CD4-positive, alpha-beta T cell treated with Interleukin-15 for 1 hour (primary cell): ENCODE measurements around the gene TOX3.

ENCODE experiments used
- DNase-seq: peaks from one replicate; pipeline ENCODE4 v3.0.0-alpha.2; 2020

TOX3 gene

DNA sequence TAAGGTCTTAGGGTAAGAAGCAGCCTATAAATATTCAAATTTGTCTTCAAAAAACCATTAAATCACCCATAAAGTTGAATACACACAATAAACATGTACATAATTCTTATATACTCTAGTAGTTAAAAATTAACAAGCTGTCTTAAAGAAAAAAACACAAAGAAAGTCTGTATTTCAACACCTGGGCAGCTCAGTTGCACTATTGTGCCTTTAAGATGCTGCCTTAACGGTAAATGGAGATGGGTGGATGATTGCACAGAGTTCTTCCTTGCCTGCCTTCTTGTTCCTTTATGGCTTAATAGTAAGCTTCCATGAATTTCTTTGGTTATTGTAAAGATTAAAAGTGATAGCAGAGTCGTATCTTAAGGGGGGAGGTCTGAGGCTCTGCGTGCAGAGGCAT, 105.1 kb downstream of the TOX3 start:
- no peak for DNase-seq

DNA sequence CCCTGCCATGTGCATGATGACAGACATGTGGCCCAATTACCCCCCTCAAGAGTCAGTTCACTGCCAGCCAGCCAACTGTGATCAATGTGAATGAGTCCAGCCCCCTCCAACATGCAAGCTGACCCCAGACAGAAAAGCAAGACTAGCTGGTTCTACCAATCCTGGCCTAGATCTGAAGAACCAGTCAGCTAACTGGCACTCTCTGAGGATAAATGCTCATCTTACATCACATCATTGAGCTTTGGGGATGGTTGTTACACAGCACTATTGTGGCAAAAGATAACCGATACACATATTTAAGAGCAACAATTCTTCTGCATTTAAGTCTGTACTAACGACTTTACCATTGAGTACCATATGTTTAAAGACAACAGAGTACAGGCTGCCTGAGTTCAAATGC, 106.7 kb downstream of the TOX3 start:
- no peak for DNase-seq

DNA sequence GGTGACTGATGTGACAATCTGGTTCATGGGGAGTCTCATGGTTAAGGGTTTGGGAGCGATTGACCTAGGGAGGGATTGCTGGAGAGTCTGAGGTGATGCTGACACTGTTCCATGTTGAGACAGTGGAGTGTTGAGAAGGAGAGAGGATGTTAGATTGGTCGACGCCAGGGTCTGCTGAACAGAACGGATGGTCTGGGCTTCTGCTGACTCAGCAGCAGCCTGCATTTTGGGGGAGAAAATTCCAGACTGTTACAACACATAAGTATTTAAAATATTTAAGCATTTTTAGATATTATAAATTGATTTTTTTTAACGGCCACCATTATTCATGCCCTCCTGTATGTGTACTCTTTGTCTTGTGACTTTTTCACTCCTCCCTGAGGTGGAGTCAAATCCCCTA, 107.2 kb downstream of the TOX3 start:
- no peak for DNase-seq

DNA sequence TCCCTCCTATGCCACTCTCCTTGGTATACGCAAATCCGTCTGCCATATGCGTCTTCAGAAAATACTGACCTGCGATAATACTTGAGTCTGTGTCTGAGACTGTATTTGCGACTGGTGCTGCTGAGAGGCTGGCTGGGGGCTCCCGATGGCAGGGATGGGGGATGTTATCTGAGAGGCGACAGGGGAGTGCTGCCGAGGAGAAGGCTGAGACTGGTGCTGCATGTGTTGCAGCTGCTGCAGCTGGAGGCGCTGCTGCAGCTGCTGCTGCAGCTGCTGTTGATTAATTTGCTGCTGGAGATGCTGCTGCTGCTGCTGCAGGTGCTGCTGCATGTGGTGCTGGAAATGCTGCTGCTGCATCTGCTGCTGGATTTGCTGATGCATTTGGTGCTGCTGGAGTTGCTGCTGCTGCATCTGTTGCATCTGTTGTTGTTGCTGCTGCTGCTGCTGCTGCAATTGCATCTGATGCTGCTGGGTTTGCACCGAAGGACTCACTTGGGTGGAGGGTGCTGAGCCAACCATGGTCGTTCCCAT, 107.7 kb downstream of the TOX3 start:
- DNase-seq, result no peak

DNA sequence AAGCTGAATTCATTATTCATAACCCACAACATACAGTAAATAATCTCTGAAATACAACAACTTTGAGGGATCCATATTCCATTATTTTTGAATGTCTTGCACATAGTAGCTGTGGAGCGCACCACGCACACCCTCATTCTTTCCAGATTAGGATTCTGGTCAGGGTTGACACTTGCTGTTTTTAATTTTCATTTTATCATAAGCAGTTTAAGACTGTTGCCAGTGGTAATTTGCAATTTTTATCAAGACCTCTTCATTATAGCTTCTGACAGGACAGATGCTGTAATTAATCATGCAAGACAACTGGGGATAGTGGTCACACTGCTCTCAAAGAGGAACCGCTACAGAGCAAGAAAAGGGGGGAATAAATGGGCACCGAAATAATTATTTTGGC, 109.7 kb downstream of the TOX3 start:
- DNase-seq, result no peak

DNA sequence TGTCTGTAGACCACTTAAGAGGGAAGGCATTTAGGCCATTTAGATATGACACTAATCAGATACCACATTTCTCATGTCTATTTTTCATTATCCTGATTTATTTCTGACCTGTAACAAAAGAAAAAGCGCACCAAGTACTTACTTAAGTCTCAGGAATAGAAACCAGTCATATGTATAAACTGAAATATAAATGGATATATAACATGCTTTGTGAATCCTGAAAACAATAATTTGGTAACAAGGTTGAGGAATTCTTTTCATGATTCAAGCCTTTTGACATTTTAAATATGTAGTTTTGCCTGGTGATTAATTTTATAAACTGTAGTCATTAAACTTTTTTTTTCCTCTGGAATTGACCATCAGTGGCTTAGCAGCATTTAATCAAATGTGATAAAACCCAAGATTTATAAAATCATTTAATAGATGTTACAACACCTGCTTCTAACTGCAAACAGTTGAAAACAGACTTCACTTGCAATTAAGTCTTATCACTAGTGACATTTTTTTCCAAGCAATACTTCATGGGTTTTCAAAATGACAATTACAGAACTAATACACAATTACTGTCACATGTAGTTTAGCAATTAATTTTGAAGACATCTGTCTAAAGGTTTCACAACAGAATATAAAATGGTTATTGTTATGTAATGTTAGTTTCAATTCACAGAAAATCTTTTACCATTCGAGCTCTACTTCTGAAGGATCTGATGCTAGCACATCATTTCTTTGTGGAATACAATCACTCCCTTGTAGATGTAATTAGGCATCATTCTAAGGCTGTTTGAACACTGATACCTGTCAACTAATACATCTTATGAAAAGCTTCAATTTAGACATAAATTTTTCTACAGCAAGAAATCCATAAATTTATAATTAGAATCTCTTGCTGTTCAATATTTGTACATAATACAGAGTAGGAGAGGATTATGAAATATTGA, 110.3 kb downstream of the TOX3 start:
- no peak for DNase-seq

DNA sequence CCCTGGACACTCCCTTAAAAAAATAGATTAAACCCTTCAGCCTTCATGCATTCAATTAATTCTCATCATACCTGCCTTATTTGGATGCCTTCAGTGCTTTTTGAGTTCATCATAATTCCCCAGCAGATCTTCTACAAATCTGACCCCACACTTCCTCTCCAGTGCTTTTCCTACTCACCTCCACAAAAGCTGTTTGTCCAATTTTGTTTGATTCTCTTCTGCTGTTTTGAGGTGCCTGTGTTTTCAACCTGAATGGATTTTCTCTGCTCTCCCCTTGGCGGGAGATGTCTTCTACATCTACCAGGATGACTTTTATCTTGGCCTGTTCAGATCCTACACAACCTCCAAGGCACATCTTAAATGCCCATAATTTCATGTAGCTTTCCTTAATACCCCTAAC, 112.7 kb downstream of the TOX3 start:
- DNase-seq, result no peak

DNA sequence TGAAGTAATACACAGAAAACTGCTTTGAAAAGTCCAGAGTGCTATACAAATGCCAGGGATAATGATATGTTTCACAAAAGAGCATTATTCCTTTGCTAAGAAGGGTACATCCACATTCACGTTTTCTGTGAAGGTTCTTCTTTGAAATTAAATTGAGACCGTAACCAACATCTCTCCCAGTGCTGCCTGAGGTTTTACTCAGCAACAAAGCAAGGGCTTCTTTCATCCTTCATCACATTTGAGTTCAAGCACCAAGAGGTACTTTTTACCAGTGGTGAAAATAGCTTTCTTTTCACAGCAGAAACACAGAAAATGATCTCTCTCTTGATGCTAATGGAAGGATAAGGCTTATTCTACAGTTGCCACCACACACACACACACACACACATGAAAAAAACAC, 113.3 kb downstream of the TOX3 start:
- DNase-seq, result no peak

DNA sequence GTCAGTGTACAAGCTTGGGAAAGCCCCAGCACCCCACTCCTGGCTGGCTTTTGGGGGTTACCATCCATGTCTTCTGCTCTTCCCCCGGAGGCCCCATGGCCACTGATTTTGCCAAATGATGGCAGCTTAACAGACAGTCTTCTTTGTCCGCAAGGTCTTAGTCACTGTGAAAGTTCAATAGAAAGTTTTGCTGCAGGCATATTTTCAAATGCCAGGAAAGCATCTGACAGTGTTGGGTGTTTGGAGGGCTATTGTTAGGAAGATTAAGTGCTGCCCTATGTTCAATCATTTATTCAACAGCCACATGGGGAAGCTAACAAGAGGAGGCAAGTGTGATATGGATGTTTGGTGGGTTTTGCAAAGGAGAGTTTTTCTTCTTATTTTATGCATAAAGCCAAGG, 122.4 kb downstream of the TOX3 start:
- no peak for DNase-seq

DNA sequence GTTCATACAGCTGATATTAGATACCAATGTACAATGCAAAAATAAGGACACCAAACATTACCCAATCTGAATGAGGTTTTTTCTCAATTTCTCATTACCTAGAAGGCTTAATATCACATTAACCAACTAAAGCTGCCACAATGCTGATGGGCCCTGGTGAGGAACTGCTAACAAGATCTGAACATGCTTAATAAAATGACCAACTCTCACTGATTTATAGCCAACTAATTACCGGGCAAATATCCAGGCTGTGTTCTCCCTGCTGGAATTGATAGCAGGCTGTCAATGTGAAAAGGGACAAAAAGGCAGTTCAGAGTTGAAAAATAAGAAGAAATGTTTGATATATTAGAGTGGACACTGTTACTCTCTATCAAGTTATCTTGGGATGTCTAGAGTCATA, 124.6 kb downstream of the TOX3 start:
- no peak for DNase-seq

DNA sequence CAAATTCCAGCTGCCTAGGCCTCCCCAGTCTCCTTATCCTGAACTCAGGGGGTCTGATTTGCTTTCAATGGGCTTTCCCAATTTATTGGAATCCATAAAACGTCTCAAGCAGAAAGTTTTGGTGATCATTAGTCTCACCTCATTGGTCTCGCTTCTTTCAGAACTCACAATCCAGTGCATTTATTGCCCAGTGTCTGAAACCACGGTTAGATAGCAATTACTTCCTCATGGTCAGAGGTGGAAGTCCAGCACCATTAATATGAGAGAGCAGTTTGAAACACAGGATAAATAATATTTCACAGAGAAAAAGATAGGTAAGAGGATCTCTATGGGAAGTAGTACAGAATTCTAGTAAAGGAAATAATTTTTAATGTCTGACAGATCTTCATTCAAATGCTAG, 128.7 kb downstream of the TOX3 start:
- DNase-seq, result no peak

DNA sequence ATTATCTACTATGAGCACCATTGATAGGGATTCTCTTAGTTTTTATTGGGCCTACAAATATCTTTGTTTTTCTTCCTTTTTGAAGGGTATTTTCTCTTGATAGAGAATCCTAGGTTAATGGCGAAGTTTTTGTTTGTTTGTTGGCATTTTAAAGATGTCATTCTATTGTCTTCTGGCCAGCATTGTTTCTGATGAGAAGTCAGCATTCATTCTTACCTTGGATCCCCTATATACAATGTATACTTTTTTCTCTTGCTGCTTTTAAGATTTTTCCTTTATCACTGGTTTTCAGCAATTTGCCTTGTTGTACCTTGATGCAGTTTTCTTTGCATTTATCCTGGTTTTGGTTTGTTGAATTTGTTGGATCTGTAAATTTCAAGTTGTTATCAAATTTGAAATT, 130.1 kb downstream of the TOX3 start:
- DNase-seq, result no peak

DNA sequence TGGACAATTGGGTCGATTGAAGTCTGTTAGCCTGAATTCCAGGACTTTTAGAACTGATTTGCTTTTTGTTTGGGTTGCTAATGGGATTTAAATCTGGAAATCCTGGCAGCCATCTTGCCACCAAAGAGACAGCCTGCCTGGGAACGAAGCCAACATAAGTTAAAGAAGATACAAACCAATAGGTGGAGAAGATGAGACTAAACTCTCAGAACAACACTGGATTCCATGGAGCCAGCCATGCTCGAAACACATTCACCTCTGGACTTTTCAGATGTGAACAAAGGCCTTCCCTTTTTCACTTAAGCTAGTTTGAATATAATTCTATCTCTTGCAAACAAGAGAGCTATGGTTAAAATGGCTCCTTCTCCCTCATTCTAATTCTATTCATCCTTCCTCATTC, 135.9 kb downstream of the TOX3 start:
- no peak for DNase-seq

DNA sequence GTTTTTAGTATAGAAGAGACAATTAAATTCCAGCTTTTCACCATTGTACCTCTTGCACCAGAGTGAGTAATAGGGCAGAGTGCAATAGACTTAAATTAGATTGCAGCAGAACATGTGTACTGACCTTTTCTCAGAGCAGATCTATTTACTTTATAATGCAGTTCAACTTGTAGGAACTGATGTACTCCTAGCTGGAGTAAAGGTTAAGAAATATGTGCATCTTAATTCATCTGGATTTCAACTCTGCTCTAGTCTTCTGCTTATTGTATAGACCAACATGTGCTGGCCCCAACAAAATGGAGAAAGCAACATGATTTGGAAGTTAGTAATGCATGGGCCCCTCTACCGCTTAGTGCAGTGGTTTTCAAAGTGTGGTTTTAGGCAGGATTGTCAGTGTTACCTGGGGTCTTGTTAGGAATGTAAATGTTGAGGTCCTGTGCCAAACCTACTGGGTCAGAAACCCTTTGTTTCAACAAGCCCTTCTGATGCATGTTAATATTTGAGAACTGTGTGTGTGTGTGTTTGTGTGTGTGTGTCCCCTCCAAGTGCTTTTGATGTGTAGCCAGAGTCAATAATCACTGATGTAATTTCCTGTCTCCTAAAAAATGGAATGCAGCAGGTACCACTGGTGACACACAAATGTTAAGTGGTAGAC, 138.6 kb downstream of the TOX3 start:
- DNase-seq, result no peak

DNA sequence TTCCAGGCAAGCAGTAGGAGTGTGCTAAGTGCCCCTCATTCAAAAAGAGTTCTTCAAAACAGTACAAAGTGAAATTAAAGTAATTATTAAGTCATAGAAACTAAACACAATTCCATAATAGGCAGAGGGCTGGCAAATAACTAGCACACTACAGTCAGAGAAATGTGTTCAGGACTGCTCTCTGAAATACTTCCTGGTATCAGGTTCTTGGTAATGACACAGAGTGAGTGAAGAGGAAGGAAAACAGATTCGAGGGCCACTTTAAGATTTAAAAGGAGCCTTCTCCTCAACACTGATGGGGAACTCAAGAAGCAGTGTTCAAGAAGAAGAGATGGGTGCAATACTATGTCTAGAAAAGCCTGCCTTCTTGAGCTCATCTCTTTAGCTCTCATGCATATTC, 139.2 kb downstream of the TOX3 start:
- no peak for DNase-seq

DNA sequence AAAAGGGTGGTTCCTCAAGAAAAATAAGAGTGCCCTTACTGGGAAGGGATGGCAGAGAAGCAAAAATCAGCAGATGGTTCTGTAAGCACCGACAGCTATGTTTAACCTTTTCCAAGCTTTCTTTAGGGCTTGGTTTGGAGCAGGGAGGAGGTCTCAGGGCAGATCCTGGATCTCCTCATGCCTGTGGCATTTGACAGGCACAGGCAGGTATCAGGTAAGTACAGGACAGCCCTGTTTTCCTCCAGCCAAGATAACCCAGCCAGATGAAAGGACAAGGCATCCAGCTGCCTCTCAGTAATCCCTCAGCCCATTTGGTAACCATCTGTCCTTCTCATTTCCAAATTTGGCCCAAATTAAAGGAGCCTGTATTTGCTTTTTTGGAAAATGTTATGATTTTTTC, 141.5 kb downstream of the TOX3 start:
- DNase-seq, result no peak

DNA sequence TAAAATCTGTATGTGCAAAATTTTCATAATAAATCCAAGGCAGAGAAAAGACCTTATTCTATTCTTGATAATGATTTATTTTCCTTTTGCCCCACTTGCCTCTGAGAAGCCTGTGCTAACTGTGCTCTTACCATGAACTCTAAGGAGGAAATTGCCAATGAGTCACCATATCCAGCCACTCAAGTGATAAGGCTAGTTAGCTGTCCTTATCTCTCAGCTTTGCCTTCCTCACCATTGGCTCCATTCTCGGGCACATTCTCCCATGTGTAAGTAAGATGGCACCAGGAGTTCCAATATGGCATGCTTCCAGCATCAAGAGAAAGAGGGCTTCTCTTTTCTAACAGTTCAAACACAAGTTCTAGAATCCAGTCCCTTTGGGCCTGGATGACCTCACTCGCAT, 142.4 kb downstream of the TOX3 start:
- no peak for DNase-seq

DNA sequence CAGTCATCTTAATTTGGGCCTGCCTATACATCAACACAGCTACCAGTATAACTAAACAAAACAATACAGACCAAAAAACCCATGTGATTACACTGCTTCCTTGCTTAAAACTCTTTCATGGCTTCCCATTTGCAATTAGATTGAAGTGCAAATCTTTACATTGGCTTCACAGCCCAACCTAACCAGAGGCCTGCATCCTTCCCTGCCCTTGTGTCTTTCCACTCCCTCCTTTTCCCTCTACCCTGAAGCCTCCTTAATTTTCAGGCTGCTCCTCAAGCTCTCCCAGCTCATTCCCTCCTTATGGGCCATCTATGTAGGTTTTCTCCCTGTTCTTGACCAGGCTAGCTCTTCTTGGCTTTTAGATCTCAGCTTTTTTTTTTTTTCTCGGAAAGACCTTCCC, 147.8 kb downstream of the TOX3 start:
- DNase-seq, result no peak

DNA sequence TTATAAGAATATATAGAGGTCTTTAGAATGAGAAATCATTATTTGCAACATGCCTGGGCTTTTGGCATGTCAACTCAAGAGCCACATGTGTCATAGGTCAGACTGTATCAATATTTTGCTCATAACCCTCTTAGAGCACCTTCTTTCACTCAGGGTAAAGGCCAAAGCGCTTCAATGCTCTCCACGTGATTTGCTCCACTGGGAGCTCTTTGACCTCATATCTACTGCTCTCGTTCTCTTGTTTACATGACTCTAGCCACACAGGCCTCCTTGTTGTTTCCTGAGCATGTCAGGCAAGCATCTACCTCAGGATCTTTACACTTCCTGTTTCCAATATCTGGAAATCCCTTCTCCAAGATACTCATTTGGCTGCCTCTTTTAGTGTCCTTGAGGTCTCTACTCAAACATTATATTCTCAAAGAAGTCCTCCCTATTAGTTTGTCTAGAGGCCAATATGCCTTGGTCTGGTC, 148.4 kb downstream of the TOX3 start:
- DNase-seq, result no peak

DNA sequence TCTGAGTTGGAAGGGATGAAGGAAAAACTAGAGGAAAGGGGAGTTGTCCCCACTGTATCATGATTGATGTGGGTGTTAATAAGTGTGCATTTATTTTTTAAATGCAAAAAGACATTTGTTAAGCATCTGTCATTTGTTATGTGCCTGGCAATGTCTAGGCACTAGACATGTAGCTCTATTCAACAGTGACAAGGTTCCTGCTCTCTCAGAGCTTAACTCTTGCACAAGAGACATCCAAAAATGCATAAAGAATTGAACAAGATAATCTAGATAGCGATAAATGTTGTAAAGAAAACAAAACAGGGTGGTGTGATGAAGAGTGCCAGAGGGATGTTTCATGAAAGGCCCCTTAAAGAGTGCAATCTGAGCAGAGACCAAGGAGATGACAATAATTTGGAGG, 148.9 kb downstream of the TOX3 start:
- no peak for DNase-seq

DNA sequence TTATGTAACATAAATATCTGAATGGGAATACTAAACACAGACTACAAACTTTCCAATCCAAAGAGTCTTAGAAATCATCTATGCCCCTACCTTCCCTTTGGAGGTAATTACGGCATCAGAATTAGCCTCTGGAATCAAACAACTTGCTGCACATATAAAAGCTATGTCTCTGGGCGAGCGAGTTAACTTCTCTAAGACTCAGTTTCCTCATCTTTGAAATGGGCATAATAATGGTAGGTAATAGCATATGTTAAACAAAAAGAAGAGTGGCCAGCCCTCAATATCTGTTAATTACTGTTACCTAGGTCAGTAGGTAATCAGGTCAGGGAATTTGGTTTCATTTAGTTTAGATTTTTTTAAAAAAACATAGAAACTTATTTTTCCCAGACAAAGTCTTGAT, 153.5 kb downstream of the TOX3 start:
- no peak for DNase-seq

DNA sequence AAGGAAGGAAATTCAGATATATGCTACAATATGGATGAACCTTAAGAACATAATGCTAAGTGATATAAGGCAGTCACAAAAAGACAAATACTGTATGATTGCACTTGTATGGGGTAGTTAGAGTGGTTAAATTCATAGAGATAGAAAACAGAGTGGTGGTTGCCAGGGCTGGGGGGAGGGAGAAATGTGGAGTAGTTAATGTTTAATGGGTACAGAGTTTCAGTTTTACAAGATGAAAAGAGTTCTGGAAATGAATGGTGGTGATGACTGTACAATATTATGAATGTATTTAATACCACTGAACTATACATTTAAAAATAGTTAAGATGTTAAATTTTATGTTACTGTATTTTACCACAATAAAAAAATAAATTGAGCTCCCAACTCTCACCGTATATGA, 157.9 kb downstream of the TOX3 start:
- DNase-seq, result no peak
